GM12878 (cell line): ENCODE data around the gene OSTC. TPM values are rescaled to one million over a fixed set of nuclear protein-coding genes. Genes with fewer than 3 reads are reported as not detected.

ENCODE experiments used
- BCL11A ChIP-seq: IDR thresholded peaks from 2 replicates; pipeline ENCODE4 v1.6.1; 2011; ENCODE audit warnings: low read depth, low read length
- CHD1 ChIP-seq: IDR thresholded peaks from 2 replicates; pipeline ENCODE4 v1.6.1; 2012; ENCODE audit warnings: low read depth, low read length, improper control_type of control experiment
- CREM ChIP-seq: IDR thresholded peaks from 2 replicates; pipeline ENCODE4 v1.6.1; 2014; ENCODE audit warnings: antibody characterized with exemption, low read depth
- GATAD2B ChIP-seq: fragments of 450-650 bp; conservative IDR thresholded peaks from 2 replicates; pipeline ENCODE4 v1.6.1; 2017; ENCODE audit warnings: low read depth, mild to moderate bottlenecking, moderate library complexity
- MTA2 ChIP-seq: fragments of 450-650 bp; IDR thresholded peaks from 2 replicates; pipeline ENCODE4 v1.6.1; 2016; ENCODE audit warnings: low read depth, mild to moderate bottlenecking, moderate library complexity
- PML ChIP-seq: IDR thresholded peaks from 2 replicates; pipeline ENCODE4 v1.6.1; 2012; ENCODE audit warnings: low read length, inconsistent platforms
- RAD21 ChIP-seq: IDR thresholded peaks from 2 replicates; pipeline ENCODE4 v1.6.1; 2011; ENCODE audit warnings: mild to moderate bottlenecking, low read depth, low read length, moderate library complexity; ENCODE audit not compliant: insufficient read depth
- RBBP5 ChIP-seq: fragments of 200-600 bp; sonication (generic); conservative IDR thresholded peaks from 2 replicates; pipeline ENCODE4 v1.6.1; 2016
- RCOR1 ChIP-seq: conservative IDR thresholded peaks from 2 replicates; pipeline ENCODE4 v1.6.1; 2012; ENCODE audit warnings: low read depth, low read length, improper control_type of control experiment
- SRF ChIP-seq, 2 experiments: IDR thresholded peaks; 2 replicates each; pipeline ENCODE4 v1.6.1; 2011; ENCODE audit warnings: low read depth in 2 of 2, low read length in 2 of 2, mild to moderate bottlenecking in 1 of 2, moderate library complexity in 1 of 2
- STAT3 ChIP-seq: IDR thresholded peaks from 2 replicates; pipeline ENCODE4 v1.6.1; 2011; ENCODE audit warnings: low read depth, low read length, improper control_type of control experiment
- SUPT20H ChIP-seq: IDR thresholded peaks from 2 replicates; pipeline ENCODE4 v1.6.1; 2011; ENCODE audit warnings: low read depth, mild to moderate bottlenecking, low read length, moderate library complexity, borderline replicate concordance; ENCODE audit not compliant: control insufficient read depth
- YBX1 ChIP-seq: fragments of 450-650 bp; IDR thresholded peaks from 2 replicates; pipeline ENCODE4 v1.6.1; 2016; ENCODE audit warnings: antibody characterized with exemption
- polyA plus RNA-seq, 11 experiments: library from polyadenylated mRNA; depleted of rRNA in 4 of 11; unstranded in 6 of 11; stranded (reverse) in 5 of 11; fragments of >200 nt; fragmentation: Nextera tagmentation in 4 of 11; fragmentation: Illumina TruSeq in 1 of 11; extraction: Ambion mirVana in 4 of 11; extraction: Trizol in 1 of 11; gene quantifications; 1 replicate in 1 of 11; 2 replicates in 10 of 11; pipeline versions ENCODE4 v1.2.1 to v1.2.3, GENCODE V29; 2011 to 2016; ENCODE audit warnings: inconsistent platforms in 2 of 11, missing spikeins in 2 of 11, low read depth in 1 of 11
- total RNA-seq, 4 experiments: library from RNA; depleted of rRNA in 3 of 4; stranded (reverse); fragments of >200 nt in 3 of 4; fragmentation: Illumina TruSeq in 1 of 4; extraction: Trizol in 1 of 4; gene quantifications; 2 replicates each; pipeline versions ENCODE4 v1.2.1 to v1.2.3, GENCODE V29; 2013 to 2021
- TF ChIP-seq, protein P1 (sequence below): IDR thresholded peaks from 2 replicates; pipeline ENCODE4 v1.6.1; 2012; ENCODE audit warnings: low read depth, low read length, improper control_type of control experiment
- TF ChIP-seq, protein P2 (sequence below): fragments of 450-650 bp; IDR thresholded peaks from 2 replicates; pipeline ENCODE4 v1.6.1; 2017; ENCODE audit warnings: mild to moderate bottlenecking
- TF ChIP-seq, protein P3 (sequence below): fragments of 450-650 bp; IDR thresholded peaks from 2 replicates; pipeline ENCODE4 v1.6.1; 2016; ENCODE audit warnings: mild to moderate bottlenecking
- TF ChIP-seq, protein P4 (sequence below): IDR thresholded peaks from 2 replicates; pipeline ENCODE4 v1.6.1; 2012; ENCODE audit warnings: improper control_type of control experiment, low read depth, low read length; ENCODE audit not compliant: insufficient replicate concordance
- TF ChIP-seq, protein P5 (sequence below): fragments of 450-650 bp; IDR thresholded peaks from 2 replicates; pipeline ENCODE4 v1.6.1; 2017; ENCODE audit warnings: low read depth, mild to moderate bottlenecking, moderate library complexity

OSTC gene
- total and polyA plus RNA-seq, 10 of the 15 experiments (the other 5 are each of a cell fraction or from before 2014, with no cell fraction given): 106 to 681 (median 181) TPM

DNA sequence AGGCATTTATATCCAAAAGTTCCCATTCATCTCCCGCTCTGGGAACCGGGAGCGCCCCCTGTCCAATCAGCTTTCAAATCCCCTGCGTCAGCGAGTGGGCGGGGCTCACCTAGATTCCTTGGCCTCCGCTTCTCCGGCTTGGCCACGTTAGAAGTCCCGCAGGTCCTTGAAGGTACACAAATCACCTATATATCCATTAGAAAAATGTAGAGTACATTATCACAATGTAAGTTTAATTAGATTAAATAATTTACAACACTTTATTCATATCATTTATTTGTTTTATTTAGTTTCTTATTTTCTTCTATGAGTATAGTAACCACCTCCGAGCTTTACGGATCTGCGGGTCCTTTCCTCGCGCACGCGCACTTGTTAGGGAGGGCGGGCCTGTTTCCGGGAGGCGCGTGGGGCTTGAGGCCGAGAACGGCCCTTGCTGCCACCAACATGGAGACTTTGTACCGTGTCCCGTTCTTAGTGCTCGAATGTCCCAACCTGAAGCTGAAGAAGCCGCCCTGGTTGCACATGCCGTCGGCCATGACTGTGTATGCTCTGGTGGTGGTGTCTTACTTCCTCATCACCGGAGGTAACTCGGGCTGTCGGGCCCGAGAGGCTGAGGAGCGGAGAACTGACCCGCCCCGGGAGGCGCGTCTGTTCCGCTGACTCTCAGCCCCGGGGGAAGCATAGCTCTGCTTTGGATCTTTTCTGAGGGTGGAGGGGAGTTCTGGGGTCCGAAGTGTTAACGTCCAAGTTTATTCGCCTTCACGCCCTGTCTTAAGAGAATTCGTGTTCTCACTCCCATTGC is at the start of gene OSTC (continued):
- TF ChIP-seq GATAD2B (peak; percentile 37; the same call in 1 of the 2 replicates), CHD1 (no peak), CREM (peak; percentile 44; the same call in 1 of the 2 replicates), RCOR1 (no peak), MTA2 (0 out of 2 replicates have a peak, but pooled peaks have one; percentile 7), YBX1 (no peak), SRF (IDR thresholded peaks at IDR 0.05; ENCODE audit: low read depth in 2 of 2, low read length in 2 of 2) (no peak), PML (peak; percentile 53; the same call in 1 of the 2 replicates), SUPT20H (no peak), BCL11A (no peak), RBBP5 (0 out of 2 replicates have a peak, but pooled peaks have one; percentile 32), RAD21 (no peak), STAT3 (no peak)
- TF ChIP-seq, protein P1, sequence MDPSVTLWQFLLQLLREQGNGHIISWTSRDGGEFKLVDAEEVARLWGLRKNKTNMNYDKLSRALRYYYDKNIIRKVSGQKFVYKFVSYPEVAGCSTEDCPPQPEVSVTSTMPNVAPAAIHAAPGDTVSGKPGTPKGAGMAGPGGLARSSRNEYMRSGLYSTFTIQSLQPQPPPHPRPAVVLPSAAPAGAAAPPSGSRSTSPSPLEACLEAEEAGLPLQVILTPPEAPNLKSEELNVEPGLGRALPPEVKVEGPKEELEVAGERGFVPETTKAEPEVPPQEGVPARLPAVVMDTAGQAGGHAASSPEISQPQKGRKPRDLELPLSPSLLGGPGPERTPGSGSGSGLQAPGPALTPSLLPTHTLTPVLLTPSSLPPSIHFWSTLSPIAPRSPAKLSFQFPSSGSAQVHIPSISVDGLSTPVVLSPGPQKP: no peak
- TF ChIP-seq, protein P2, sequence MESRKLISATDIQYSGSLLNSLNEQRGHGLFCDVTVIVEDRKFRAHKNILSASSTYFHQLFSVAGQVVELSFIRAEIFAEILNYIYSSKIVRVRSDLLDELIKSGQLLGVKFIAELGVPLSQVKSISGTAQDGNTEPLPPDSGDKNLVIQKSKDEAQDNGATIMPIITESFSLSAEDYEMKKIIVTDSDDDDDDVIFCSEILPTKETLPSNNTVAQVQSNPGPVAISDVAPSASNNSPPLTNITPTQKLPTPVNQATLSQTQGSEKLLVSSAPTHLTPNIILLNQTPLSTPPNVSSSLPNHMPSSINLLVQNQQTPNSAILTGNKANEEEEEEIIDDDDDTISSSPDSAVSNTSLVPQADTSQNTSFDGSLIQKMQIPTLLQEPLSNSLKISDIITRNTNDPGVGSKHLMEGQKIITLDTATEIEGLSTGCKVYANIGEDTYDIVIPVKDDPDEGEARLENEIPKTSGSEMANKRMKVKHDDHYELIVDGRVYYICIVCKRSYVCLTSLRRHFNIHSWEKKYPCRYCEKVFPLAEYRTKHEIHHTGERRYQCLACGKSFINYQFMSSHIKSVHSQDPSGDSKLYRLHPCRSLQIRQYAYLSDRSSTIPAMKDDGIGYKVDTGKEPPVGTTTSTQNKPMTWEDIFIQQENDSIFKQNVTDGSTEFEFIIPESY: no peak
- TF ChIP-seq, protein P3, sequence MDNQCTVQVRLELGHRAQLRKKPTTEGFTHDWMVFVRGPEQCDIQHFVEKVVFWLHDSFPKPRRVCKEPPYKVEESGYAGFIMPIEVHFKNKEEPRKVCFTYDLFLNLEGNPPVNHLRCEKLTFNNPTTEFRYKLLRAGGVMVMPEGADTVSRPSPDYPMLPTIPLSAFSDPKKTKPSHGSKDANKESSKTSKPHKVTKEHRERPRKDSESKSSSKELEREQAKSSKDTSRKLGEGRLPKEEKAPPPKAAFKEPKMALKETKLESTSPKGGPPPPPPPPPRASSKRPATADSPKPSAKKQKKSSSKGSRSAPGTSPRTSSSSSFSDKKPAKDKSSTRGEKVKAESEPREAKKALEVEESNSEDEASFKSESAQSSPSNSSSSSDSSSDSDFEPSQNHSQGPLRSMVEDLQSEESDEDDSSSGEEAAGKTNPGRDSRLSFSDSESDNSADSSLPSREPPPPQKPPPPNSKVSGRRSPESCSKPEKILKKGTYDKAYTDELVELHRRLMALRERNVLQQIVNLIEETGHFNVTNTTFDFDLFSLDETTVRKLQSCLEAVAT: no peak; the same call in 1 of the 2 replicates
- TF ChIP-seq, protein P4, sequence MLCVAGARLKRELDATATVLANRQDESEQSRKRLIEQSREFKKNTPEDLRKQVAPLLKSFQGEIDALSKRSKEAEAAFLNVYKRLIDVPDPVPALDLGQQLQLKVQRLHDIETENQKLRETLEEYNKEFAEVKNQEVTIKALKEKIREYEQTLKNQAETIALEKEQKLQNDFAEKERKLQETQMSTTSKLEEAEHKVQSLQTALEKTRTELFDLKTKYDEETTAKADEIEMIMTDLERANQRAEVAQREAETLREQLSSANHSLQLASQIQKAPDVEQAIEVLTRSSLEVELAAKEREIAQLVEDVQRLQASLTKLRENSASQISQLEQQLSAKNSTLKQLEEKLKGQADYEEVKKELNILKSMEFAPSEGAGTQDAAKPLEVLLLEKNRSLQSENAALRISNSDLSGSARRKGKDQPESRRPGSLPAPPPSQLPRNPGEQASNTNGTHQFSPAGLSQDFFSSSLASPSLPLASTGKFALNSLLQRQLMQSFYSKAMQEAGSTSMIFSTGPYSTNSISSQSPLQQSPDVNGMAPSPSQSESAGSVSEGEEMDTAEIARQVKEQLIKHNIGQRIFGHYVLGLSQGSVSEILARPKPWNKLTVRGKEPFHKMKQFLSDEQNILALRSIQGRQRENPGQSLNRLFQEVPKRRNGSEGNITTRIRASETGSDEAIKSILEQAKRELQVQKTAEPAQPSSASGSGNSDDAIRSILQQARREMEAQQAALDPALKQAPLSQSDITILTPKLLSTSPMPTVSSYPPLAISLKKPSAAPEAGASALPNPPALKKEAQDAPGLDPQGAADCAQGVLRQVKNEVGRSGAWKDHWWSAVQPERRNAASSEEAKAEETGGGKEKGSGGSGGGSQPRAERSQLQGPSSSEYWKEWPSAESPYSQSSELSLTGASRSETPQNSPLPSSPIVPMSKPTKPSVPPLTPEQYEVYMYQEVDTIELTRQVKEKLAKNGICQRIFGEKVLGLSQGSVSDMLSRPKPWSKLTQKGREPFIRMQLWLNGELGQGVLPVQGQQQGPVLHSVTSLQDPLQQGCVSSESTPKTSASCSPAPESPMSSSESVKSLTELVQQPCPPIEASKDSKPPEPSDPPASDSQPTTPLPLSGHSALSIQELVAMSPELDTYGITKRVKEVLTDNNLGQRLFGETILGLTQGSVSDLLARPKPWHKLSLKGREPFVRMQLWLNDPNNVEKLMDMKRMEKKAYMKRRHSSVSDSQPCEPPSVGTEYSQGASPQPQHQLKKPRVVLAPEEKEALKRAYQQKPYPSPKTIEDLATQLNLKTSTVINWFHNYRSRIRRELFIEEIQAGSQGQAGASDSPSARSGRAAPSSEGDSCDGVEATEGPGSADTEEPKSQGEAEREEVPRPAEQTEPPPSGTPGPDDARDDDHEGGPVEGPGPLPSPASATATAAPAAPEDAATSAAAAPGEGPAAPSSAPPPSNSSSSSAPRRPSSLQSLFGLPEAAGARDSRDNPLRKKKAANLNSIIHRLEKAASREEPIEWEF: no peak
- TF ChIP-seq, protein P5, sequence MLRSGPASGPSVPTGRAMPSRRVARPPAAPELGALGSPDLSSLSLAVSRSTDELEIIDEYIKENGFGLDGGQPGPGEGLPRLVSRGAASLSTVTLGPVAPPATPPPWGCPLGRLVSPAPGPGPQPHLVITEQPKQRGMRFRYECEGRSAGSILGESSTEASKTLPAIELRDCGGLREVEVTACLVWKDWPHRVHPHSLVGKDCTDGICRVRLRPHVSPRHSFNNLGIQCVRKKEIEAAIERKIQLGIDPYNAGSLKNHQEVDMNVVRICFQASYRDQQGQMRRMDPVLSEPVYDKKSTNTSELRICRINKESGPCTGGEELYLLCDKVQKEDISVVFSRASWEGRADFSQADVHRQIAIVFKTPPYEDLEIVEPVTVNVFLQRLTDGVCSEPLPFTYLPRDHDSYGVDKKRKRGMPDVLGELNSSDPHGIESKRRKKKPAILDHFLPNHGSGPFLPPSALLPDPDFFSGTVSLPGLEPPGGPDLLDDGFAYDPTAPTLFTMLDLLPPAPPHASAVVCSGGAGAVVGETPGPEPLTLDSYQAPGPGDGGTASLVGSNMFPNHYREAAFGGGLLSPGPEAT: peak; percentile 91
